HG02798 (cell line): ENCODE measurements around the gene SMIM11.
"Not testable (repeated sequence)": the region's sequence is repeated elsewhere in the genome, so short reads cannot be mapped to it uniquely, and the experiment has no call there.

ENCODE experiments used
- ATAC-seq: cut with Tn5 transposase; IDR thresholded peaks from one replicate; pipeline ENCODE4 v1.9.1; 2021; ENCODE audit warnings: mild to moderate bottlenecking; ENCODE audit not compliant: unreplicated experiment, poor library complexity

The SMIM11 gene

GRCh38 chr21:34406676-34407075 lies 31.4 kb downstream of the SMIM11 start:
- not testable (repeated sequence) for ATAC-seq

GRCh38 chr21:34407294-34407693 lies 32.0 kb downstream of the SMIM11 start:
- not testable (repeated sequence) for ATAC-seq

GRCh38 chr21:34417448-34418077 lies 42.3 kb downstream of the SMIM11 start:
- not testable (repeated sequence) for ATAC-seq

- ATAC-seq, result not testable (repeated sequence)
These were observed 48.5 kb downstream of the SMIM11 start, which contains the start of gene SMIM34 for GRCh38 chr21:34423805-34424204. Gene SMIM34, minus strand, starts transcription at chr21:34423951. Its CDS starts 112 bp downstream, at chr21:34423839.

GRCh38 chr21:34427339-34427738 lies 52.0 kb downstream of the SMIM11 start:
- ATAC-seq, result not testable (repeated sequence)

- ATAC-seq, result not testable (repeated sequence)
These were observed 53.1 kb downstream of the SMIM11 start for GRCh38 chr21:34428441-34428840.

- ATAC-seq, result not testable (repeated sequence)
These were observed 54.4 kb downstream of the SMIM11 start for GRCh38 chr21:34429710-34430109.
